B cell (primary cell): ENCODE measurements around the gene YY1AP1.

Source experiments
- EZH2 ChIP-seq: IDR thresholded peaks from 2 replicates; pipeline ENCODE4 v1.6.1; 2012; ENCODE audit warnings: borderline replicate concordance, low read depth, mild to moderate bottlenecking, moderate library complexity, low read length; ENCODE audit not compliant: insufficient read depth, poor library complexity, severe bottlenecking
- TF ChIP-seq, protein P1 (sequence below): fragments of 200-600 bp; IDR thresholded peaks from one replicate; pipeline ENCODE4 v1.8.0; 2022; ENCODE audit warnings: antibody characterized with exemption, mild to moderate bottlenecking

DNA sequence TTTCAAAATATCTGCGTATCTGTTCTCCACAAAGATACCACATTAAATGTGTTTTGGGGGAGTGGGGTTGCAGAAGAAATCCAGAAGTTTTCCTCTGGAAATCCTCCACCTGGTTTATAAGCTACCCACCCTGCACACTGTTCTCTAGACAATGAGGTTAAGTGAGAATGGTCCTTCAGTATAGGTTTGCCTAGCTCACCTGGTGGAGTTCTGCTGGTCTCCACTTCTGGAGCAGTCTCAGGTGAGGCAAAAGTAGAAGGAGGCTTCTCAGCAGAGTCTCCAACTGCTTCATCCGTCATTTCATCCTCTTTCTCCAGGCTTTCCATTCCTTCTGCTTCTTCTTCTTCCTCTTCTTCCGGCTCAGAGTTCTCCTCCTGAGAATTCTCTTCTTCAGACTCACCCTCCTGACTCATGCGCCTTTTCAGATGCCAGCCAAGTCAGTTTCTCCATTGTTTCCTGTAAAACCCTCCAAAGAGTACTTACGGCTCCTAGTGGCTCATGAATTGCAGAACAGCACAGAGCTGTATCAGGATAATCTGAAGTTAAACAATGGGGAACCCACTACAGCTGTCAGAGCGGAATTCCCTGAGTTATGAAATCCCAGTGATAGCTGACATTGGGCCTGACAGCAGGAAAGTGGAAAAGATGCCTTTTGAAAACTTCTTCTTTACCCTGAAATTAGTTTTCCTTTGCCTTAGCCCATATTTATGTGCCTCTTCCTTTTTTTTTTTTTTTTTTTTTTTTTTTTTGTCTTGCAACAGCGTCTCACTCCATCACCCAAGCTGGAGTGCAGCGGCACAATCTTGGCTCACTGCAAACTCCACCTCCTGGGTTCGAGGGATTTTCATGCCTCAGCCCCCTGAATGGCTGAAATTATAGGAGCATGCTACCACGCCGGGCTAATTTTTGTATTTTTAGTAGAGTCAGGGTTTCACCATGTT is 40.1 kb downstream of the YY1AP1 start:
- no peak for TF ChIP-seq EZH2
- TF ChIP-seq, protein P1, sequence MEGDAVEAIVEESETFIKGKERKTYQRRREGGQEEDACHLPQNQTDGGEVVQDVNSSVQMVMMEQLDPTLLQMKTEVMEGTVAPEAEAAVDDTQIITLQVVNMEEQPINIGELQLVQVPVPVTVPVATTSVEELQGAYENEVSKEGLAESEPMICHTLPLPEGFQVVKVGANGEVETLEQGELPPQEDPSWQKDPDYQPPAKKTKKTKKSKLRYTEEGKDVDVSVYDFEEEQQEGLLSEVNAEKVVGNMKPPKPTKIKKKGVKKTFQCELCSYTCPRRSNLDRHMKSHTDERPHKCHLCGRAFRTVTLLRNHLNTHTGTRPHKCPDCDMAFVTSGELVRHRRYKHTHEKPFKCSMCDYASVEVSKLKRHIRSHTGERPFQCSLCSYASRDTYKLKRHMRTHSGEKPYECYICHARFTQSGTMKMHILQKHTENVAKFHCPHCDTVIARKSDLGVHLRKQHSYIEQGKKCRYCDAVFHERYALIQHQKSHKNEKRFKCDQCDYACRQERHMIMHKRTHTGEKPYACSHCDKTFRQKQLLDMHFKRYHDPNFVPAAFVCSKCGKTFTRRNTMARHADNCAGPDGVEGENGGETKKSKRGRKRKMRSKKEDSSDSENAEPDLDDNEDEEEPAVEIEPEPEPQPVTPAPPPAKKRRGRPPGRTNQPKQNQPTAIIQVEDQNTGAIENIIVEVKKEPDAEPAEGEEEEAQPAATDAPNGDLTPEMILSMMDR, result no peak
